Skin of body (tissue), 2 donors: ENCODE measurements around the gene ZNF14. TPM values are rescaled to one million over a fixed set of nuclear protein-coding genes. Genes with fewer than 3 reads are reported as not detected.
"Not testable (repeated sequence)": the region's sequence is repeated elsewhere in the genome, so short reads cannot be mapped to it uniquely, and the experiment has no call there.

Source experiments
- DNase-seq: peaks from one replicate; lab custom pipeline; 2025; lab: John Stamatoyannopoulos, UW
- total RNA-seq: library from RNA; depleted of rRNA; stranded (reverse); fragments of >200 nt; gene quantifications from one replicate; pipeline ENCODE4 v1.2.3, GENCODE V29; 2014

The ZNF14 gene
- total RNA-seq, 1 donor from 2014 or later, result 13.8 TPM

GRCh38 chr19:19689023-19689422, 43.9 kb downstream of the ZNF14 start:
- DNase-seq, result not testable (repeated sequence)

- no peak for DNase-seq
These were observed 45.8 kb downstream of the ZNF14 start for GRCh38 chr19:19687090-19687489.

- DNase-seq, result no peak
These were observed 46.3 kb downstream of the ZNF14 start for GRCh38 chr19:19686580-19686979.

- DNase-seq, result not testable (repeated sequence)
These were observed 46.8 kb downstream of the ZNF14 start for GRCh38 chr19:19686119-19686518.

GRCh38 chr19:19679176-19680073, 53.5 kb downstream of the ZNF14 start:
- no peak for DNase-seq

GRCh38 chr19:19677579-19677978, 55.3 kb downstream of the ZNF14 start:
- DNase-seq, result no peak

GRCh38 chr19:19674315-19674714, 58.6 kb downstream of the ZNF14 start:
- no peak for DNase-seq

- no peak for DNase-seq
These were observed 60.1 kb downstream of the ZNF14 start for GRCh38 chr19:19672816-19673215.

GRCh38 chr19:19670070-19670551, 62.8 kb downstream of the ZNF14 start:
- no peak for DNase-seq

GRCh38 chr19:19668230-19669012, 64.5 kb downstream of the ZNF14 start, which contains the start of gene ZNF101:
TSS of gene ZNF101 (plus strand) at chr19:19668839. CDS start at chr19:19668964, 125 bp downstream.
- DNase-seq, result peak; percentile 86

GRCh38 chr19:19665420-19665948, 67.4 kb downstream of the ZNF14 start:
- not testable (repeated sequence) for DNase-seq

GRCh38 chr19:19663256-19664120, 69.4 kb downstream of the ZNF14 start, which contains the start of gene ATP13A1:
TSS of gene ATP13A1 (minus strand) at chr19:19663676. CDS start at chr19:19663666, 10 bp downstream.
- peak; percentile 99 for DNase-seq

GRCh38 chr19:19662871-19663255, 70.0 kb downstream of the ZNF14 start:
- no peak for DNase-seq

GRCh38 chr19:19662344-19662743, 70.6 kb downstream of the ZNF14 start:
- no peak for DNase-seq

- DNase-seq, result no peak
These were observed 71.1 kb downstream of the ZNF14 start for GRCh38 chr19:19661675-19662251.

GRCh38 chr19:19661141-19661674, 71.7 kb downstream of the ZNF14 start:
- no peak for DNase-seq
